ENCODE measurements around the gene CYB5R2. TPM values are rescaled to one million over a fixed set of nuclear protein-coding genes. Genes with fewer than 3 reads are reported as not detected.

Gene CYB5R2
- polyA plus RNA-seq, 1 experiment, result 7.3 TPM

GRCh38 chr11:7651140-7651551 lies 22.2 kb downstream of the CYB5R2 start:
- Histone ChIP-seq H3K9me3 (ENCODE audit: control insufficient read depth, insufficient read depth, low read length) (no peaks in the 10 kb centered on the region), H3K4me3 (ENCODE audit: low read depth, low read length) (no peak overlapping the region), H3K27me3 (ENCODE audit: control insufficient read depth, insufficient read depth, low read length) (no peaks in the 10 kb centered on the region), H3K27ac (ENCODE audit: low read depth, low read length) (no peak overlapping the region)
- no peak for TF ChIP-seq CTCF (IDR thresholded peaks at IDR 0.05; ENCODE audit: low read depth, low read length)
- CTCF ChIA-PET, result interaction anchor here (8.8 kb wide), 1 partner anchor 78 kb away, joined by 184 read pairs; no protein-coding TSS in a partner anchor
- DNase-seq (ENCODE audit: low read depth, low spot score), result no peak
- POLR2A ChIA-PET, result no interaction called here

GRCh38 chr11:7648264-7648663 lies 25.0 kb downstream of the CYB5R2 start:
- no peak for DNase-seq (ENCODE audit: low read depth, low spot score)
- TF ChIP-seq CTCF (IDR thresholded peaks at IDR 0.05; ENCODE audit: low read depth, low read length), result no peak
- no peaks in the 10 kb centered on the region for H3K9me3 ChIP-seq (ENCODE audit: control insufficient read depth, insufficient read depth, low read length)
- H3K27me3 ChIP-seq (ENCODE audit: control insufficient read depth, insufficient read depth, low read length), result no peaks in the 10 kb centered on the region
- no peak overlapping the region for H3K27ac ChIP-seq (ENCODE audit: low read depth, low read length)
- no peak overlapping the region for H3K4me3 ChIP-seq (ENCODE audit: low read depth, low read length)
- ChIA-PET CTCF (interaction anchor here (0.6 to 2.3 kb wide), 3 partner anchors 9 to 77 kb away, joined by 3 to 10 read pairs (median 8); no protein-coding TSS in a partner anchor), POLR2A (no interaction called here)

- no peak for DNase-seq (ENCODE audit: low read depth, low spot score)
- no peaks in the 10 kb centered on the region for H3K27me3 ChIP-seq (ENCODE audit: control insufficient read depth, insufficient read depth, low read length)
- ChIA-PET CTCF (interaction anchor here (0.7 to 2.3 kb wide), 3 partner anchors 10 to 75 kb away, joined by 3 to 10 read pairs (median 8); no protein-coding TSS in a partner anchor), POLR2A (no interaction called here)
- H3K4me3 ChIP-seq (ENCODE audit: low read depth, low read length), result no peak overlapping the region
- H3K9me3 ChIP-seq (ENCODE audit: control insufficient read depth, insufficient read depth, low read length), result no peaks in the 10 kb centered on the region
- no peak overlapping the region for H3K27ac ChIP-seq (ENCODE audit: low read depth, low read length)
- no peak for TF ChIP-seq CTCF (IDR thresholded peaks at IDR 0.05; ENCODE audit: low read depth, low read length)
Measured at GRCh38 chr11:7646866-7647265, 26.4 kb downstream of the CYB5R2 start.

- POLR2A ChIA-PET, result no interaction called here
- CTCF ChIA-PET, result interaction anchor here (1.5 to 4.1 kb wide), 2 partner anchors 12 to 74 kb away, joined by 9 to 19 read pairs; no protein-coding TSS in a partner anchor
- Histone ChIP-seq H3K9me3 (ENCODE audit: control insufficient read depth, insufficient read depth, low read length) (no peaks in the 10 kb centered on the region), H3K4me3 (ENCODE audit: low read depth, low read length) (no peak overlapping the region), H3K27me3 (ENCODE audit: control insufficient read depth, insufficient read depth, low read length) (no peaks in the 10 kb centered on the region), H3K27ac (ENCODE audit: low read depth, low read length) (no peak overlapping the region)
- DNase-seq (ENCODE audit: low read depth, low spot score), result no peak
- TF ChIP-seq CTCF (IDR thresholded peaks at IDR 0.05; ENCODE audit: low read depth, low read length), result no peak
Measured at GRCh38 chr11:7645206-7645605, 28.1 kb downstream of the CYB5R2 start.

GRCh38 chr11:7643314-7643713 lies 30.0 kb downstream of the CYB5R2 start:
- Histone ChIP-seq H3K4me3 (ENCODE audit: low read depth, low read length) (no peak overlapping the region), H3K9me3 (ENCODE audit: control insufficient read depth, insufficient read depth, low read length) (no peaks in the 10 kb centered on the region), H3K27ac (ENCODE audit: low read depth, low read length) (no peak overlapping the region), H3K27me3 (ENCODE audit: control insufficient read depth, insufficient read depth, low read length) (no peaks in the 10 kb centered on the region)
- ChIA-PET CTCF (interaction anchor here (0.9 to 4.1 kb wide), 3 partner anchors 13 to 72 kb away, joined by 3 to 19 read pairs (median 3); no protein-coding TSS in a partner anchor), POLR2A (interaction anchor here (0.7 kb wide), 1 partner anchor 14 kb away, joined by 3 read pairs; no protein-coding TSS in a partner anchor)
- TF ChIP-seq CTCF (IDR thresholded peaks at IDR 0.05; ENCODE audit: low read depth, low read length), result no peak
- no peak for DNase-seq (ENCODE audit: low read depth, low spot score)

All from AG04450 (cell line).